Measurements from ENCODE around the gene ARG2. TPM values are rescaled to one million over a fixed set of nuclear protein-coding genes. Genes with fewer than 3 reads are reported as not detected.

ARG2 gene
- total and polyA plus RNA-seq, 4 donors, result 0.08 to 3.1 (median 0.59) TPM

GRCh38 chr14:67690011-67690410 lies 70.3 kb downstream of the ARG2 start:
- H3K27ac ChIP-seq (ENCODE audit: low read depth in 1 of 2, low read length in 2 of 2), result no peak overlapping the region
- H3K4me1 ChIP-seq (ENCODE audit: control insufficient read depth in 4 of 4, insufficient read depth in 4 of 4, low read length in 3 of 4), result peaks cover 0 to 13% (median 1%) of the 10 kb centered on the region in 4 donors
- no peak overlapping the region for H3K9ac ChIP-seq (ENCODE audit: low read depth in 1 of 2, low read length in 2 of 2)
- DNase-seq (ENCODE audit: low spot score), result no peak
- H3K4me3 ChIP-seq (ENCODE audit: low read depth in 1 of 3, low read length in 3 of 3), result no peak overlapping the region
- H3K9me3 ChIP-seq (ENCODE audit: control insufficient read depth in 4 of 4, low read length in 3 of 4), result no peaks in the 10 kb centered on the region
- H3K27me3 ChIP-seq (ENCODE audit: control insufficient read depth in 4 of 4, insufficient read depth in 4 of 4, low read length in 3 of 4), result no peaks in the 10 kb centered on the region
- WGBS, result 98% methylated on average over 4 of the region's 4 CpGs
- H3K36me3 ChIP-seq (ENCODE audit: control insufficient read depth in 4 of 4, insufficient read depth in 3 of 4, low read depth in 1 of 4, low read length in 3 of 4), result peaks cover 19 to 57% (median 42%) of the 10 kb centered on the region in 4 donors
- TF ChIP-seq HNF4A (conservative IDR thresholded peaks at IDR 0.05), result no peak
- no peak for TF ChIP-seq NR2F2 (IDR thresholded peaks at IDR 0.05)
- TF ChIP-seq, protein P1, sequence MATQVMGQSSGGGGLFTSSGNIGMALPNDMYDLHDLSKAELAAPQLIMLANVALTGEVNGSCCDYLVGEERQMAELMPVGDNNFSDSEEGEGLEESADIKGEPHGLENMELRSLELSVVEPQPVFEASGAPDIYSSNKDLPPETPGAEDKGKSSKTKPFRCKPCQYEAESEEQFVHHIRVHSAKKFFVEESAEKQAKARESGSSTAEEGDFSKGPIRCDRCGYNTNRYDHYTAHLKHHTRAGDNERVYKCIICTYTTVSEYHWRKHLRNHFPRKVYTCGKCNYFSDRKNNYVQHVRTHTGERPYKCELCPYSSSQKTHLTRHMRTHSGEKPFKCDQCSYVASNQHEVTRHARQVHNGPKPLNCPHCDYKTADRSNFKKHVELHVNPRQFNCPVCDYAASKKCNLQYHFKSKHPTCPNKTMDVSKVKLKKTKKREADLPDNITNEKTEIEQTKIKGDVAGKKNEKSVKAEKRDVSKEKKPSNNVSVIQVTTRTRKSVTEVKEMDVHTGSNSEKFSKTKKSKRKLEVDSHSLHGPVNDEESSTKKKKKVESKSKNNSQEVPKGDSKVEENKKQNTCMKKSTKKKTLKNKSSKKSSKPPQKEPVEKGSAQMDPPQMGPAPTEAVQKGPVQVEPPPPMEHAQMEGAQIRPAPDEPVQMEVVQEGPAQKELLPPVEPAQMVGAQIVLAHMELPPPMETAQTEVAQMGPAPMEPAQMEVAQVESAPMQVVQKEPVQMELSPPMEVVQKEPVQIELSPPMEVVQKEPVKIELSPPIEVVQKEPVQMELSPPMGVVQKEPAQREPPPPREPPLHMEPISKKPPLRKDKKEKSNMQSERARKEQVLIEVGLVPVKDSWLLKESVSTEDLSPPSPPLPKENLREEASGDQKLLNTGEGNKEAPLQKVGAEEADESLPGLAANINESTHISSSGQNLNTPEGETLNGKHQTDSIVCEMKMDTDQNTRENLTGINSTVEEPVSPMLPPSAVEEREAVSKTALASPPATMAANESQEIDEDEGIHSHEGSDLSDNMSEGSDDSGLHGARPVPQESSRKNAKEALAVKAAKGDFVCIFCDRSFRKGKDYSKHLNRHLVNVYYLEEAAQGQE (IDR thresholded peaks at IDR 0.05), result no peak
- TF ChIP-seq FOXA2 (IDR thresholded peaks at IDR 0.05), result no peak
- no peak for TF ChIP-seq EGR1 (IDR thresholded peaks at IDR 0.05; ENCODE audit: low read depth in 2 of 2)
- no peak for TF ChIP-seq CTCF (IDR thresholded peaks at IDR 0.05; ENCODE audit: low read depth, low read length, missing input control)

- peak overlapping the region; percentile 89 to 99 (median 90) for H3K4me3 ChIP-seq (ENCODE audit: low read depth in 1 of 3, low read length in 3 of 3)
- no peaks in the 10 kb centered on the region for H3K27me3 ChIP-seq (ENCODE audit: control insufficient read depth in 4 of 4, insufficient read depth in 4 of 4, low read length in 3 of 4)
- H3K27ac ChIP-seq (ENCODE audit: low read depth in 1 of 2, low read length in 2 of 2), result peak overlapping the region; percentile 88 to 98
- peaks cover 0 to 34% (median 4%) of the 10 kb centered on the region in 4 donors for H3K4me1 ChIP-seq (ENCODE audit: control insufficient read depth in 4 of 4, insufficient read depth in 4 of 4, low read length in 3 of 4)
- H3K9ac ChIP-seq (ENCODE audit: low read depth in 1 of 2, low read length in 2 of 2), result peak overlapping the region; percentile 21 to 98
- under 1% methylated on average over 21 of the region's 21 CpGs for WGBS
- H3K9me3 ChIP-seq (ENCODE audit: control insufficient read depth in 4 of 4, low read length in 3 of 4), result no peaks in the 10 kb centered on the region
- H3K36me3 ChIP-seq (ENCODE audit: control insufficient read depth in 4 of 4, insufficient read depth in 3 of 4, low read depth in 1 of 4, low read length in 3 of 4), result peaks cover 6 to 24% (median 17%) of the 10 kb centered on the region in 4 donors
- DNase-seq (ENCODE audit: low spot score), result peak; percentile 80
- TF ChIP-seq FOXA2 (IDR thresholded peaks at IDR 0.05) (peak; percentile 59), HNF4A (conservative IDR thresholded peaks at IDR 0.05) (peak; percentile 26 to 33), RAD21 (IDR thresholded peaks at IDR 0.05) (peak; percentile 9 to 18), ATF3 (IDR thresholded peaks at IDR 0.05) (no peak), NR2F2 (IDR thresholded peaks at IDR 0.05) (no peak), HNF4G (IDR thresholded peaks at IDR 0.05) (no peak), RXRA (IDR thresholded peaks at IDR 0.05) (no peak), ZBTB33 (IDR thresholded peaks at IDR 0.05) (no peak), CTCF (IDR thresholded peaks at IDR 0.05; ENCODE audit: low read depth, low read length, missing input control) (no peak), SP1 (IDR thresholded peaks at IDR 0.05) (peak; percentile 48), YY1 (IDR thresholded peaks at IDR 0.05) (no peak), FOXA1 (IDR thresholded peaks at IDR 0.05) (no peak), JUND (IDR thresholded peaks at IDR 0.05) (peak in 1 of 2 donors; percentile 58), EGR1 (IDR thresholded peaks at IDR 0.05; ENCODE audit: low read depth in 2 of 2) (peak in 1 of 2 donors; percentile 40), GABPA (IDR thresholded peaks at IDR 0.05 in 1 of 2, conservative IDR thresholded peaks at IDR 0.05 in 1 of 2) (no peak), MAX (IDR thresholded peaks at IDR 0.05) (no peak)
- TF ChIP-seq, protein P1 (IDR thresholded peaks at IDR 0.05), result peak; percentile 90
Observed at GRCh38 chr14:67694791-67695393, 75.2 kb downstream of the ARG2 start.

Measured in liver (tissue), 9 donors.